Measurements from ENCODE around the gene TASP1. TPM values are rescaled to one million over a fixed set of nuclear protein-coding genes. Genes with fewer than 3 reads are reported as not detected.

TASP1 gene
- polyA plus RNA-seq, 1 donor from 2014 or later: 20.2 TPM

DNA sequence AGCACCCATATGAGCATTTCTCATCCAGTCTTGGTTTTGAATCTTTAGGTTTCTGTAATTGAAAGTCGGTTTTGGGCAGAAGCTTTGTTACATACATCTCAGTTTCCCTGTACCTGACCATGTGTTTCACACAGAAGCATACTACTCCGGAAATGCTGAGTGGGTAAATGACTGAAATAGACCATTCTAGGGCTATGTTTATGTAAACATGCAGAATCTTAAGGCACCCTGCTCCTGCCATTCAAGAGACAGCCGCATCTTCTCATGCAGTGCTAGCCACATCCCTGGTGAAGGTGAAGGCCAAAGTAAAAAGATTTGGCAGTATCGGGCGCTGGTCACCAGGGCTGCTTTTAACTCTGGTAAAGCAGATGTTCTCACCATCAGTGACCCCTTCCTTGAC, 246.3 kb downstream of the TASP1 start:
- no peak overlapping the region for H3K9ac ChIP-seq (ENCODE audit: low read length)
- no peaks in the 10 kb centered on the region for H3K79me2 ChIP-seq (replicated peaks; ENCODE audit: insufficient read depth, low read length)
- H3F3A ChIP-seq (ENCODE audit: insufficient read depth, low read length, poor library complexity, severe bottlenecking): no peaks in the 10 kb centered on the region
- no peaks in the 10 kb centered on the region for H3K36me3 ChIP-seq (ENCODE audit: insufficient read depth, low read length)
- H3K27ac ChIP-seq (ENCODE audit: low read length): no peak overlapping the region
- H3K9me2 ChIP-seq (ENCODE audit: insufficient read depth, low read length): no peaks in the 10 kb centered on the region
- no peak overlapping the region for H3K4me2 ChIP-seq (ENCODE audit: low read length)
- TF ChIP-seq MXI1 (conservative IDR thresholded peaks at IDR 0.05; ENCODE audit: poor library complexity, severe bottlenecking): no peak
- TF ChIP-seq POLR2AphosphoS5 (IDR thresholded peaks at IDR 0.05): no peak
- TF ChIP-seq EZH2 (IDR thresholded peaks at IDR 0.05; ENCODE audit: borderline replicate concordance, insufficient read depth, low read length, poor library complexity, severe bottlenecking): no peak
- no peak for TF ChIP-seq TAF1 (IDR thresholded peaks at IDR 0.05; ENCODE audit: low read depth)
- no peak for TF ChIP-seq EP300 (conservative IDR thresholded peaks at IDR 0.05; ENCODE audit: poor library complexity, severe bottlenecking)
- no peak for TF ChIP-seq CTCF (IDR thresholded peaks at IDR 0.05; ENCODE audit: poor library complexity, severe bottlenecking)
- TF ChIP-seq SMC3 (conservative IDR thresholded peaks at IDR 0.05; ENCODE audit: poor library complexity): no peak
- TF ChIP-seq REST (IDR thresholded peaks at IDR 0.05; ENCODE audit: borderline replicate concordance): no peak
- no peak for TF ChIP-seq RAD21 (conservative IDR thresholded peaks at IDR 0.05)
- H2AFZ ChIP-seq (ENCODE audit: low read depth, low read length): no peak overlapping the region
- no peaks in the 10 kb centered on the region for H3K9me3 ChIP-seq (ENCODE audit: low read length)
- H4K20me1 ChIP-seq (ENCODE audit: insufficient read depth): no peaks in the 10 kb centered on the region
- H3K4me3 ChIP-seq (ENCODE audit: low read length): no peak overlapping the region
- no peaks in the 10 kb centered on the region for H3K27me3 ChIP-seq (ENCODE audit: insufficient read depth, low read depth, low read length)

GRCh38 chr20:13389115-13389514, 249.6 kb downstream of the TASP1 start:
- Histone ChIP-seq H3K9me3 (ENCODE audit: low read length) (no peaks in the 10 kb centered on the region), H3K36me3 (ENCODE audit: insufficient read depth, low read length) (no peaks in the 10 kb centered on the region), H2AFZ (ENCODE audit: low read depth, low read length) (no peak overlapping the region), H4K20me1 (ENCODE audit: insufficient read depth) (no peaks in the 10 kb centered on the region), H3K9ac (ENCODE audit: low read length) (no peak overlapping the region), H3K4me2 (ENCODE audit: low read length) (no peak overlapping the region), H3K4me3 (ENCODE audit: low read length) (no peak overlapping the region), H3K27me3 (ENCODE audit: insufficient read depth, low read depth, low read length) (no peaks in the 10 kb centered on the region), H3K27ac (ENCODE audit: low read length) (no peak overlapping the region), H3K79me2 (replicated peaks; ENCODE audit: insufficient read depth, low read length) (no peaks in the 10 kb centered on the region), H3F3A (ENCODE audit: insufficient read depth, low read length, poor library complexity, severe bottlenecking) (no peaks in the 10 kb centered on the region), H3K9me2 (ENCODE audit: insufficient read depth, low read length) (no peaks in the 10 kb centered on the region)
- TF ChIP-seq CTCF (IDR thresholded peaks at IDR 0.05; ENCODE audit: poor library complexity, severe bottlenecking) (no peak), EP300 (conservative IDR thresholded peaks at IDR 0.05; ENCODE audit: poor library complexity, severe bottlenecking) (no peak), POLR2AphosphoS5 (IDR thresholded peaks at IDR 0.05) (no peak), MXI1 (conservative IDR thresholded peaks at IDR 0.05; ENCODE audit: poor library complexity, severe bottlenecking) (no peak), REST (IDR thresholded peaks at IDR 0.05; ENCODE audit: borderline replicate concordance) (no peak), EZH2 (IDR thresholded peaks at IDR 0.05; ENCODE audit: borderline replicate concordance, insufficient read depth, low read length, poor library complexity, severe bottlenecking) (no peak), TAF1 (IDR thresholded peaks at IDR 0.05; ENCODE audit: low read depth) (no peak), SMC3 (conservative IDR thresholded peaks at IDR 0.05; ENCODE audit: poor library complexity) (no peak), RAD21 (conservative IDR thresholded peaks at IDR 0.05) (no peak)

Data from neural cell (in vitro differentiated cells).